ENCODE results near the gene TMEM44. TPM values are rescaled to one million over a fixed set of nuclear protein-coding genes. Genes with fewer than 3 reads are reported as not detected.

Gene TMEM44, protein sequence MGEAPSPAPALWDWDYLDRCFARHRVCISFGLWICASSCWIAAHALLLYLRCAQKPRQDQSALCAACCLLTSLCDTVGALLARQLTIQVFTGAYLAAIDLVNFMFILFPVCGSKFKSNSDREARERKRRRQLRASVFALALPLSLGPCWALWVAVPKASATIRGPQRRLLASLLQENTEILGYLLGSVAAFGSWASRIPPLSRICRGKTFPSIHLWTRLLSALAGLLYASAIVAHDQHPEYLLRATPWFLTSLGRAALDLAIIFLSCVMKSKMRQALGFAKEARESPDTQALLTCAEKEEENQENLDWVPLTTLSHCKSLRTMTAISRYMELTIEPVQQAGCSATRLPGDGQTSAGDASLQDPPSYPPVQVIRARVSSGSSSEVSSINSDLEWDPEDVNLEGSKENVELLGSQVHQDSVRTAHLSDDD
- total RNA-seq: 11.2 and 16.0 TPM in 2 replicates

DNA sequence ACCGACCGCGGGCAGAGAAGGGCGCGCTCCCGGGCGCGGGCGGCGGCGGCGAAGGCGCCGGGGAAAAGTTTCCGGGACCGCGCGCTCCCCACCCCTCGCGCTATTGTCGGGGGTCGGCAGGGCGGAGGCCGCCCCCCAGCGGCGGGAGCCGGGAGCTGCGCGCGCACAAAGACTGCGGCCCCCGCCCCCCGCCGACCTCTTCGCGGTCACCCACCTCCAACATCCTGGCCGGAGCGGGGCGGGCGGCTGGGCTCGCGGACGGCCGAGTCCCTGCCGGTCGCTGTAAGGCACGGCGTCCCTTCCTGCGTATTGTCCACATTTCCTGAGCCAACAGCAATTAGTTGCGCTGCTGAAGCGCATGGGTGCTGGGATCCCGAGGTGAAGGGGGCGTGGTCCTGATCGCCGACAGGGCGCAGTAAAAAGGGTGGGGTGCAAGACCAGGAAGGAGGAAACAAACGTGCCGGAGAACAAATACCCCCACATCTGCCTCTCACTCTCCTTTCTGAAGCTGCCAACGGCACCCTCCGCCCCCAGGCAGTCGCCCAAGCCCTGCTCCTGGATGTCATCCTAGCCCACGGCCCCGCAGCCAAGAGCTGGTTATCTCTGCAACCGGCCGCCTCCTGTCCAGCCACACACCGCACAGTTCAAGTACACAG, at the start of gene TMEM44:
Gene TMEM44, minus strand, starts transcription at position 71 of the 656 bp plus-strand sequence. CDS start 204 bp downstream, outside the sequence.
- DNase-seq (ENCODE audit: low read depth): peak; percentile 19
- TF ChIP-seq, protein P1, sequence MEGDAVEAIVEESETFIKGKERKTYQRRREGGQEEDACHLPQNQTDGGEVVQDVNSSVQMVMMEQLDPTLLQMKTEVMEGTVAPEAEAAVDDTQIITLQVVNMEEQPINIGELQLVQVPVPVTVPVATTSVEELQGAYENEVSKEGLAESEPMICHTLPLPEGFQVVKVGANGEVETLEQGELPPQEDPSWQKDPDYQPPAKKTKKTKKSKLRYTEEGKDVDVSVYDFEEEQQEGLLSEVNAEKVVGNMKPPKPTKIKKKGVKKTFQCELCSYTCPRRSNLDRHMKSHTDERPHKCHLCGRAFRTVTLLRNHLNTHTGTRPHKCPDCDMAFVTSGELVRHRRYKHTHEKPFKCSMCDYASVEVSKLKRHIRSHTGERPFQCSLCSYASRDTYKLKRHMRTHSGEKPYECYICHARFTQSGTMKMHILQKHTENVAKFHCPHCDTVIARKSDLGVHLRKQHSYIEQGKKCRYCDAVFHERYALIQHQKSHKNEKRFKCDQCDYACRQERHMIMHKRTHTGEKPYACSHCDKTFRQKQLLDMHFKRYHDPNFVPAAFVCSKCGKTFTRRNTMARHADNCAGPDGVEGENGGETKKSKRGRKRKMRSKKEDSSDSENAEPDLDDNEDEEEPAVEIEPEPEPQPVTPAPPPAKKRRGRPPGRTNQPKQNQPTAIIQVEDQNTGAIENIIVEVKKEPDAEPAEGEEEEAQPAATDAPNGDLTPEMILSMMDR (conservative IDR thresholded peaks at IDR 0.05; ENCODE audit: low read depth, low read length): peak; percentile 45
- H3K4me3 ChIP-seq (ENCODE audit: low read depth, low read length): peak within 1 kb of the TSS; percentile 79

DNA sequence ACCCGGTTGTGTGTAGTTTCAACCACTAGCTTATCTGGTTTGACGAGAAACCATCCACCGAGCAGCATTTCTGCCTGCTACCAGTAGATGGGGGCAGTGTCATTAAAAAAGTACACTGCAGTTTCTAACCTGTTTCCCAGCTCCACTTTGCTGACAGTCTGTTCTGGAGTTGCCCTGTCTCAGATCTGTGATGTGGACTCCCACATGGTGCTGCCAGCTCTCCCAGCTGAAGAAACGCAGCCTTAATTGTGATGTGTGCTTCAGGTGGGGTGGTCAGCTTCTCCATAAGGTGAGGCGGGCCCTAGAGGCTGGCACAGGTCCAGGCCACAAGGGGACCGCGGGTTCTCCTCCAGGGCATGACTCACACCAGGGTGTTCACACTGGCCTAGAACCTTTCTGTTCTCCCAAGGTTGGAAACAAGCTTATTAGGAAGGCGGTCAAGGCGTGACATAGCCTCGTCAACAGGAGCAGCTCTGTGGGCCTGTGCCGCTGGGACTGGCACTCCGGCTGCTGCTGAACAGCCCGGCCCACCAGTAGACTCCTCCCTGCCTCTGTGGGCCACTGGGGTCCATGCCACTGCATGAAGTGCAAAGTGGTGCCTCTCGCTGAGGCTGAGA, 49.6 kb upstream of the TMEM44 start:
- DNase-seq (ENCODE audit: low read depth): peak; percentile 56
- TF ChIP-seq, protein P1 (conservative IDR thresholded peaks at IDR 0.05; ENCODE audit: low read depth, low read length): peak; percentile 90
- H3K4me3 ChIP-seq (ENCODE audit: low read depth, low read length): no peak overlapping the region

DNA sequence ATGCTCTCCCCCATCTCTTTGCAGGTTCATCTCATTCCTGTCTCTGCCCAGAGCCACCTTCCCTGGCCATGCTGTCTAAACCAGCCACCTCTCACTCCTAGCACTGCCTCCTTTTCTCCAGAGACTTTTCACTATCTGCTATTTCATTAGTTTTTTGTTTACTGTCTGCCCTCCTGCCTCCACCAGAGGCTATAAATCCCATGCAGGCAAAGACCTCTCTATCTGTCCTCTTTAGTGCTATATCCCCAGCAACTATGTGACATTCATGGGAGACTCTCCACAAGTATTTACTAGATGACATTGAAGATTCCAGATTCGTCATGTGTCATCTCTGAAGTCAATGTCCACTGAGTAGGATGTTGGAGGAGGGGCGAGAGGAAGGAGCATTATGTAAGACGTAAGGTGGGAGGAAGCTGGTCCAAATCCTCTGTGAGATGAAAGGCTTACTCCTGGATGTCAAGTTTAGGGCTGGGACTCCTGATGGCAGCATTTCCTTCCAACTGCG, 49.0 kb upstream of the TMEM44 start:
- TF ChIP-seq, protein P1 (conservative IDR thresholded peaks at IDR 0.05; ENCODE audit: low read depth, low read length): no peak
- no peak overlapping the region for H3K4me3 ChIP-seq (ENCODE audit: low read depth, low read length)
- DNase-seq (ENCODE audit: low read depth): no peak

DNA sequence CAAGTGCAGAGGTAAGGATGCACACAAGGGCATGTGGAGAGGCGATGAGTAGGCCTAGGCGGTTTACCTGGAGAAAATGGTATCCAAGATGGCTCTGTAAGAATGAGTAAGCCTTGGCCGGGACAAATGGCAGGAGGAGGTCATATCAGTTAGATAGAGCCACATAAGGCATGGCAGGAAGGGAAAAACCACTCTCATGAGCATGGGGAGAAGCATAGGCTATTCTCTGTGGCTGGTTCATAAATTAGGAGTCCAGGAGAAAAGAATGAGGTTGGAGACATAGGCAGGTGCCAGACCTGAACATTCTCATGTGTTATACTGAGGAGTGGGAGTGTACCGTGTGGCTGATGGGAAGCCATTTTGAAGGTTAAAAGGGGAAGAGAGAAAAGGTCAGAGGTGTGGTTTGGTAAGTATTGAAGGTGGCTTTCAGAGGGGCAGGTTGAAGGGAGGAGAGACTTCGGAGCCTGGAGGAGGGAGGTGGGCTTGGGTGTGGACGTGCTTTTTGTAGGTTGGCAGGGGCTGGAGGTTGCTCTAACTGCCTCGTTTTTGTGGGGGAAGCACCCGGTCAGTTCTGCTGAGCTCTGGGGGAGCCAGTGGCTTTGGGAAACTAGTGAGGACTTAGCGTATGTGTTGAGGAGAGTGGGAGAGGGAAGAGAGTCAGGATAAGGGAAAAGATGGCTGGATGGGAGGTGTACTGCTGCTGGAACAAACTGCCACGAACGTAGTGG, 47.8 kb upstream of the TMEM44 start:
- H3K4me3 ChIP-seq (ENCODE audit: low read depth, low read length): no peak overlapping the region
- TF ChIP-seq, protein P1 (conservative IDR thresholded peaks at IDR 0.05; ENCODE audit: low read depth, low read length): no peak
- DNase-seq (ENCODE audit: low read depth): no peak

DNA sequence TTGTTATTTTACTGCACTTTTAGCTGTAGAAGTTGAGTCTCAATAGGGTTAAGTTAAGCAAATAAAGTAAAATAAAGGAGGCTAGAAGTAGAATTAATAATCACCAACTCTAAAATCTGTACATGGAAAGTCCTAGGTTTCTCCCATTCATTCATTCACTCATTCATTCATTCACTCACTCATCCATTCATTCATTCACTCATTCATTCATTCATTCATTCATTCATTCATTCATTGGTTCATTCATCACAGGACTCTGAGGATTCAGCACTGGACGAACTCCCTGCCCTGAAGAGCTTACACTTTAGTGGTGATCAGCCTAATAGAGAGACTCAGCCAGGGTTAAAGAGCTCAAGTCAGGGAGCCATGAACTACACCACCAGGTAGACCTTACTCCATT, 43.3 kb upstream of the TMEM44 start:
- TF ChIP-seq, protein P1 (conservative IDR thresholded peaks at IDR 0.05; ENCODE audit: low read depth, low read length): no peak
- H3K4me3 ChIP-seq (ENCODE audit: low read depth, low read length): no peak overlapping the region
- DNase-seq (ENCODE audit: low read depth): no peak

DNA sequence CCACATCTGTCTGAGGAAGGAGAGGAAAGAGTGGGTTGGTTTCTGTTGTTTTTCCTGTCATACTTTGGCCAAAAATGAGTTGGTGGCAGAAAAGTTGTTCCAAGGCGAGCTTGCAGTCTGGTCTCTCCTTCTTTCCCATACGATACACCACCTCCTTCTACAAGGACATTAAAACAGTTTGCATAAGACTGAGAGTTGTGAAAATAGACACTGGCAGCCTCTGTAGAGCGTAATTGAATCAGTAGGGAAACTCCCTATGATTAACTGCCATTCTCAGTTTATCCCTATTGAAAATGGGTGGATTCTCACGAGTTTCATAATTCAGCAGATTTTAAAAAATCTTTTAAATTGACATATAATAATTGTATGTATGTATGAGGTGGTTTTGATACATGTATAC, 42.5 kb upstream of the TMEM44 start:
- TF ChIP-seq, protein P1 (conservative IDR thresholded peaks at IDR 0.05; ENCODE audit: low read depth, low read length): no peak

More for the DNA sequence above, 42.5 kb upstream of the TMEM44 start:
- no peak for DNase-seq (ENCODE audit: low read depth)
- no peak overlapping the region for H3K4me3 ChIP-seq (ENCODE audit: low read depth, low read length)

Data from epithelial cell of proximal tubule (primary cell).